Astrocyte of the hippocampus (primary cell): Measurements from ENCODE around the gene CLRN3.

Source experiments
- DNase-seq: peaks from one replicate; pipeline ENCODE4 v3.0.0; 2011; ENCODE audit warnings: low read depth, low spot score

CLRN3 gene

GRCh38 chr10:127919418-127920271, 26.9 kb upstream of the CLRN3 start:
- peak; percentile 65 for DNase-seq

- DNase-seq = no peak
Observed at GRCh38 chr10:127918572-127918971, 25.8 kb upstream of the CLRN3 start.

GRCh38 chr10:127916826-127917225, 24.1 kb upstream of the CLRN3 start:
- DNase-seq = no peak

- DNase-seq = no peak
Observed at GRCh38 chr10:127915324-127915723, 22.6 kb upstream of the CLRN3 start.

- DNase-seq = no peak
Observed at GRCh38 chr10:127913368-127913759, 20.6 kb upstream of the CLRN3 start.

GRCh38 chr10:127912607-127913367, 20.0 kb upstream of the CLRN3 start:
- no peak for DNase-seq

- DNase-seq = no peak
Observed at GRCh38 chr10:127911867-127912257, 19.1 kb upstream of the CLRN3 start.

GRCh38 chr10:127911218-127911866, 18.6 kb upstream of the CLRN3 start:
- no peak for DNase-seq

- DNase-seq = no peak
Observed at GRCh38 chr10:127910464-127910770, 17.7 kb upstream of the CLRN3 start.

GRCh38 chr10:127909716-127910463, 17.1 kb upstream of the CLRN3 start:
- DNase-seq = no peak

GRCh38 chr10:127908959-127909267, 16.2 kb upstream of the CLRN3 start:
- DNase-seq = no peak

- peak; percentile 39 for DNase-seq
Observed at GRCh38 chr10:127908106-127908958, 15.6 kb upstream of the CLRN3 start.

GRCh38 chr10:127907411-127908105, 14.8 kb upstream of the CLRN3 start:
- DNase-seq = peak; percentile 66

GRCh38 chr10:127906548-127907377, 14.0 kb upstream of the CLRN3 start, which contains the start of gene PTPRE:
Gene PTPRE (plus strand): TSS chr10:127907103. CDS start chr10:128040882, 133,779 bp downstream.
- peak; percentile 93 for DNase-seq

- no peak for DNase-seq
Observed at GRCh38 chr10:127905848-127906261, 13.1 kb upstream of the CLRN3 start.

- DNase-seq = no peak
Observed at GRCh38 chr10:127905001-127905847, 12.5 kb upstream of the CLRN3 start.

- DNase-seq = no peak
Observed at GRCh38 chr10:127904311-127905000, 11.7 kb upstream of the CLRN3 start.

GRCh38 chr10:127903789-127904188, 11.0 kb upstream of the CLRN3 start:
- no peak for DNase-seq
